Measurements from ENCODE around the gene TOGARAM2. TPM values are rescaled to one million over a fixed set of nuclear protein-coding genes. Genes with fewer than 3 reads are reported as not detected.

TOGARAM2 gene
- total RNA-seq, 1 donor from 2014 or later: 15.4 TPM

- intact Hi-C loops (cut with DNase I): no loop called here
- DNase-seq (no peak), ATAC-seq (no peak)
- Histone ChIP-seq H3K9me3 (no peaks in the 10 kb centered on the region), H3K36me3 (no peaks in the 10 kb centered on the region), H3K4me3 (no peak overlapping the region), H3K27me3 (ENCODE audit: low read depth) (no peaks in the 10 kb centered on the region), H3K4me1 (peaks cover 7% of the 10 kb centered on the region), H3K27ac (no peak overlapping the region)
- no peak for TF ChIP-seq CTCF (IDR thresholded peaks at IDR 0.05)
Observed at GRCh38 chr2:28990445-28990844, 9.3 kb downstream of the TOGARAM2 start.

- Histone ChIP-seq H3K4me1 (peaks cover 7% of the 10 kb centered on the region), H3K4me3 (no peak overlapping the region), H3K27me3 (ENCODE audit: low read depth) (no peaks in the 10 kb centered on the region), H3K27ac (no peak overlapping the region), H3K9me3 (no peaks in the 10 kb centered on the region), H3K36me3 (no peaks in the 10 kb centered on the region)
- no peak for DNase-seq
- no peak for TF ChIP-seq CTCF (IDR thresholded peaks at IDR 0.05)
- peak in 1 of 2 donors; percentile 41 for ATAC-seq
- intact Hi-C loops (cut with DNase I): no loop called here
Observed at GRCh38 chr2:28991021-28991420, 9.9 kb downstream of the TOGARAM2 start.

GRCh38 chr2:28991460-28991859, 10.4 kb downstream of the TOGARAM2 start:
- ATAC-seq (peak in 1 of 2 donors; percentile 9), DNase-seq (no peak)
- no peak for TF ChIP-seq CTCF (IDR thresholded peaks at IDR 0.05)
- Histone ChIP-seq H3K4me3 (no peak overlapping the region), H3K27ac (no peak overlapping the region), H3K36me3 (no peaks in the 10 kb centered on the region), H3K9me3 (no peaks in the 10 kb centered on the region), H3K4me1 (peaks cover 7% of the 10 kb centered on the region), H3K27me3 (ENCODE audit: low read depth) (no peaks in the 10 kb centered on the region)
- intact Hi-C loops (cut with DNase I): no loop called here

GRCh38 chr2:28993206-28993960, 12.3 kb downstream of the TOGARAM2 start:
- TF ChIP-seq CTCF (IDR thresholded peaks at IDR 0.05): no peak
- intact Hi-C loops (cut with DNase I): no loop called here
- H3K36me3 ChIP-seq: no peaks in the 10 kb centered on the region
- H3K4me1 ChIP-seq: peaks cover 7% of the 10 kb centered on the region
- H3K27me3 ChIP-seq (ENCODE audit: low read depth): no peaks in the 10 kb centered on the region
- ATAC-seq (peak; percentile 58 to 90), DNase-seq (peak; percentile 68)
- H3K9me3 ChIP-seq: no peaks in the 10 kb centered on the region
- H3K4me3 ChIP-seq: no peak overlapping the region
- no peak overlapping the region for H3K27ac ChIP-seq

GRCh38 chr2:28994074-28994473, 13.0 kb downstream of the TOGARAM2 start:
- intact Hi-C loops (cut with DNase I): no loop called here
- no peak overlapping the region for H3K27ac ChIP-seq

More at GRCh38 chr2:28994074-28994473, 13.0 kb downstream of the TOGARAM2 start:
- H3K4me3 ChIP-seq: no peak overlapping the region
- no peaks in the 10 kb centered on the region for H3K9me3 ChIP-seq
- no peak for TF ChIP-seq CTCF (IDR thresholded peaks at IDR 0.05)
- ATAC-seq (no peak), DNase-seq (no peak)
- H3K27me3 ChIP-seq (ENCODE audit: low read depth): no peaks in the 10 kb centered on the region
- H3K36me3 ChIP-seq: no peaks in the 10 kb centered on the region
- H3K4me1 ChIP-seq: peaks cover 7% of the 10 kb centered on the region

All from lower lobe of right lung (tissue), 2 donors.